Measurements from ENCODE around the gene COBL. TPM values are rescaled to one million over a fixed set of nuclear protein-coding genes. Genes with fewer than 3 reads are reported as not detected.
A peak's percentile ranks its signal among the peaks of the same experiment; 100 is the strongest.

Gene COBL
- total RNA-seq, 1 experiment from 2014 or later, result 0.46 TPM

- no peak for DNase-seq (ENCODE audit: low read depth)
These were observed 8.3 kb downstream of the COBL start for GRCh38 chr7:51308265-51308664.

- DNase-seq (ENCODE audit: low read depth), result no peak
These were observed 8.9 kb downstream of the COBL start for GRCh38 chr7:51307651-51308210.

DNA sequence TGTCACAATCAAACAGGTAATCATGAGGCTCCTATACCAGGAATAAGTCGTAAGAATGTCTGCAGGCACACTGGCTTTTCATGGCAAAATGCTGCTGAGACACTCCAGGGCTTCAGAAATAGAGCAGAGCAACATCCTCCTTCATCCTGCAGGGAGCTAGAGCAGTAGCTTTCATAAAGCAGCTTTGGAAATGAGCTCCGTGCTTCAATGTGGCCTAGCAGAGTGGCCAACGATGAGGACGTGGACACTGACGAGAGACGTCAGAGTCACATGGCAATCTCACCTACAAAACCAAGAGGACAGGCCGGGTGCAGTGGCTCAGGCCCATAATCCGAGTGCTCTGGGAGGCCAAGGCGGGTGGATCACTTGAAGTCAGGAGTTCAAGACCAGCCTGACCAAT is 9.8 kb downstream of the COBL start:
- no peak for DNase-seq (ENCODE audit: low read depth)

- DNase-seq (ENCODE audit: low read depth), result no peak
These were observed 11.9 kb downstream of the COBL start for GRCh38 chr7:51304729-51305128.

DNA sequence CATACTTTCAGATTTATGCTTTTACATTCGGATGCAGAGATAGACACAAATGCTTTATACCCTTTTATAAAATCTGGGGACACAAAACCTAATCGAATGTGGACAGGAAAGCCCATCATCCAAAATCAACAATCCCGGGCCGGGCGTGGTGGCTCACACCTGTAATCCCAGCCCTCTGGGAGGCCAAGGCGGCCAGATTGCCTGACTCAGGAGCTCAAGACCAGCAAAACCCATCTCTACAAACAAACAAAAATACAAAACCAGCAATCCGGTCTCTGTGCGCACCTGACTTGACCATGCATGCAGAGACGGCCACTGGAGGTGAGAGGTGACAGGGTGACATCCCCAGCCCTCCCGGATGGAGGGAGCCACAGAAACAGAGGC is 13.5 kb downstream of the COBL start:
- DNase-seq (ENCODE audit: low read depth), result no peak

- no peak for DNase-seq (ENCODE audit: low read depth)
These were observed 14.8 kb downstream of the COBL start for GRCh38 chr7:51301806-51302205.

DNA sequence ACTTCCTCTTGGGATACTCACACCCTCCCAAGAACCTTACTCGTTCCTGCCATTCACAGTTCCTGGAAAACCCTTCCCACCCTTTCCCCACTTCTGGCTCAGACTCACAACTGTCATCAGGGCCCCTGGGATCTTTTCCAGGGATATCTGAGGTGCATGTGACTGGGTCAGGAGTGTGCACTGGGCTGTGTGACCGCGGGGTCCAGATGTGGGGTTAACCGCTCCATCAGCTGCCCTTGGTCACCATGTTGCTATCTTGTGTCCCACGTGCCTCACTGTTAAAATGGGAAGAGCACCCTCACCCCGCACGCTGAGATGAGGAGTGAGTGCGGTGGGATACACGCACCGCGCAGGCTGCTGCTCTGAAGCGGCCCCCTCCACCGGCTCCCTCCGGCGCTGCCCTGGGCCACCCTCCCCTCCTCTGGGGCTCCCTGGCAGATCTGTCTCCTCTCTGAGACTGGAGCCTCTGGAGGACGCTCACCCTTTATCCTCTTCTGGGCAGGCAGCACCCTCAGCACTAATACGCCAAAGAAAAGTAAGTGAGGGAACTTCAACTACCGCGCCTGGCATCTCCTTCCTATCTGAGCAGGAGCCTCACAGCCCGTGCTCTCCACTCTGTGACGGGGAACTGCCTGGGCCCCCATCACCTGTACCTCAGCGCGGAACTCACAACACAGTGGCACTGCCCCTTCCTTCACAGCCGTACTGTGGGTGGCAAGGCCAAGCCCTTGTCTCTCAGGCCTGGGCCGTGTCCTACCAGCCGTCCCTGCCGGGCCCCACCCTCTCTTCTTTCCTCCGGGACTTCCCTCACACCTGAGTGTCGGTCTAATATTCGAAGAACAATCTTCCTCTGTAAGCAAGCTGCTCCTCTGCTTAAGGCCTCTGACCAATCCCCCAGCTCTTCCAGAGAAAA is 15.6 kb downstream of the COBL start:
- no peak for DNase-seq (ENCODE audit: low read depth)

GRCh38 chr7:51299391-51300133 is 17.0 kb downstream of the COBL start:
- no peak for DNase-seq (ENCODE audit: low read depth)

DNA sequence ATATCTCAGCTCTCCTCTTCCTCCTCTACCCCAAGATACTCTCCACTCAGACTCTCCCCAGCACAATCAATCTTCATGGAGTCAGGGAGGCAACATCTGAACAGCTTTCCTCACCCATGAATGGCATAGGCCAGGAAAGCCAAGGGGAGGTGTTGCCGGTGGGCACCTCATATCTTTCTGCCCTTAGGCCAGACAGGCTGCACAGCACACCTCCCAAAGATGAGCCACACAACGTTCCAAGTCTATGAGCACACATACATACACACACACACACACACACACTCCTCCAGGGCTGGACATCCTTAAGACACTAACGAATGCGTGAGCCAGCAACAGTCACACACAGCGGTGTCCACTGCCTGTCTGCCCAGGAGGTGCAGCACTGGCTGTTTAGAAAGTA is 17.7 kb downstream of the COBL start:
- DNase-seq (ENCODE audit: low read depth), result no peak

DNA sequence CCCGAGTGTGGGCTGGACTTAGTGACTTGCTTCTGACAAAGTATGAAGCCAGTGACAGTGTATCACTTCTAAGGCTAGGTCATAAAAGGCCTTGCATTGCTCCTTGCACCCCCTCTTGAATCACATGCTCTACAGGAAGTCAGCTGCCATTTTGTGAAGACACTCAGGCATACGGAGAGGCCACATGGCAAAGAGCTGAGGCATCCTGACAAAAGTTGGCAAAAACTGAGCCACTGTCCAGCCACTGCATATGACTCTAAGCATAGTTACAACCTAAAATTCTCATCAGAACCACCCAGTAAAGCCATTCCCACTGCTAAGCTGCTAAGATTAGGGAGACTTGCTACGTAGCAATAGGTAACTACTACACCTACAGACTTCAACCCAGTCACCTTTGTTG is 18.6 kb downstream of the COBL start:
- DNase-seq (ENCODE audit: low read depth), result no peak

DNA sequence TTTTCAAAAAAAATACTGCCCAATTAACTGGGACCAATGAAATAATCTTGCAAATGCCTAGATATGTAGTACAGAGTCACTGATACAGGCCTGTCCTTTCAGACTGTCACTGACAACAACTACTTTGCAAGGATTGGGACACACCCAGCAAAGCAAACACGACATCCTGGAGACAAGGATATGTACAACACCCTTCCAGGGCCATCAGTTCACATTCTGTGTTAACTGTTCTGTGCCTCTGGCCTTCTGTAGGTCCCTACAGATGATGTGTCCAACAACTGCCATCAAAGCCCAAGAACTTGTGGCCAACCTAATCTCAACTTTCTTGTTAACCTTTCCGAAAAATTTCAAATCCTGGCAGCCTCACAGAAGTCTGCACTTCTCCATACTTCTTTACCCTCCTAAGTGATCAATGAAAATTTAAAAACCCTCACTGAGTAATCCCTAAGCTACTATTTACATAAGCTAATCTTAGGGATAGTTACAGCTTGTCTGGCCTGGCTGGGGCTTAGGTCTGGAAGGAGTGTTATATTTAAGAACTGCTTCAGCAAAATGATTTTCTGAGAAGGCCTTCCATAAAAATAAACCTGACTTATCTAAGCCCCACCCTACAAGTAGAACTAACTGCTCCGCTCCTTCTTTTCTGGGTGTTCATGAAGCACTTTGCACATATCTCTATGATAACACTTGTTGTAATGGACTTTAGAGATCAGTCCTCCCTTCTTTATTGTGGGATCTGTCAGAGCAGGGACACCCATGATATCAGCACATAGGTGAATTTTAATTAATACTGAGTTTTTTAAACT is 21.0 kb downstream of the COBL start:
- no peak for DNase-seq (ENCODE audit: low read depth)

DNA sequence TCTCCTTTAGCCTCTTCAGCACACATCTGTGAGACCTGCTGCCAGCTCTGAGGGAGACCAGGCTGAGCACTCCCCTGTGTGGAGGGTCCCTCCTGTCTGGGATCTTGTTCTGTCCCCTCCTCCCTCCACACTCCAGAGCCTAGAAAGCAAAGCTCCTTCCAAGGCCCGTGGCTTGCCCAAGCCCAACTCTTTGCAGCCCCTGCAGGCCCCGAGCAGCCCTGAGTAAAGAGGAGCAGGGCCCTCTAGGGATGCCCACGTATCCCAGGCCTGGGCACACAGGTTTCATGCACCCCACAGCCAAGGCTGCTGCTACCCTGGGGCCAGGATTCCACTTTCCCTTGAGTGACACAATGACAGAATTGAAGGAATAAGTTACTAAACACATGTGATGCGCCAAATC is 24.0 kb downstream of the COBL start:
- DNase-seq (ENCODE audit: low read depth), result no peak

DNA sequence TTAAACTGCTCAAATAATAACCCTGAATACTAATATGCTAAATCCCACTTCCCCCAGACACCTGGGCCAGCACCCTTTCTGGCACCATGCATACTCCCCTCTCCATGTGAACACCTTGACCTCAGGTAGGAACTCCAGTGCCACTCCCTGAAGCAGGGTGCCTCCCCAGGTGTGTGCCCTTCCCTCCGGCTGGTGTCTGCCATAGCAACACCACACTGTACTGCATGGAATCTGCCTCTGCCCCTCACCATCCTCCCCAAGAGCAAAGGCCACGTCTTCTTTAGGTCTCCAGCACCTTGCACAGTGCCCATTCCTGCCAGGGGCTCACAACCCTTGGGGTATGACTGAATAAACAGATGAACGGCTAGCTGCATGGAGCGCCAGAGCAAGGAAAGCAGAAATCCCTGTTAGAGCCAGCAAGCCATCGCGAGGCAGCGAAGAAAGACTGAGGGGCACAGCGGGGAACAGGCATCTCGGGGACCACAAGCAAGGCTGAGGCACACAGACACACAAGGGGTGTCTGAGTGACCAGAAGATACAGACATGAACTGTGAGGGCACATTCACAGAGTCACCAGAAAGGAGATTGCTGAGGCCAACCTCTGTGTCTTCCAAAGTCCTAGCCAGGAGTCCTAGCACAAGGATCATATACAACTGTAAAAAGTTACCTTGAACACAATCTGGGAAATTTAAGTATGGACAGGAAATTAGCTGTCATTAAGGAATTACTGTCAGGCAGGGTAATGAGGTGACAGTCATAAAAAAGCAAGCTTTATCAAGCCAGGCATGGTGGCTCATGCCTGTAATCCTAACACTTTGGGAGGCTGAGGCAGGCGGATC is 25.7 kb downstream of the COBL start:
- no peak for DNase-seq (ENCODE audit: low read depth)

DNA sequence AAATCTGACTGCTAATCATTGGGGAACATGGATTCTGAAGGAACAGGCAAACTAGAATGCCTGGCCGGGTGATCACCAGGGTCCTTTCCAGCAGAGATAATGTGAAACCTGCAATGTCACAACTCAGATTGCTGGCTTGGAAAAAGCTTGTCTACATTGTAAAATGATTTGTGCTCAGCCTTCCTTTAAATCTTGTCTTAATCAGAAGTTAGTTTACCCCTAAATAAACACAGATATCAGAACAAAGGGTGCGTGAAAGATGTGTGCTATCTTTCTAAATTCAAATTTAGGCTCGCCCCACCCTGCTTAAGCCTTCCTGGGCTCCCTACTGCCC is 26.3 kb downstream of the COBL start:
- no peak for DNase-seq (ENCODE audit: low read depth)

GRCh38 chr7:51289623-51290303 is 26.8 kb downstream of the COBL start:
- DNase-seq (ENCODE audit: low read depth), result no peak

- DNase-seq (ENCODE audit: low read depth), result peak; percentile 21
These were observed 27.6 kb downstream of the COBL start for GRCh38 chr7:51288896-51289622.

DNA sequence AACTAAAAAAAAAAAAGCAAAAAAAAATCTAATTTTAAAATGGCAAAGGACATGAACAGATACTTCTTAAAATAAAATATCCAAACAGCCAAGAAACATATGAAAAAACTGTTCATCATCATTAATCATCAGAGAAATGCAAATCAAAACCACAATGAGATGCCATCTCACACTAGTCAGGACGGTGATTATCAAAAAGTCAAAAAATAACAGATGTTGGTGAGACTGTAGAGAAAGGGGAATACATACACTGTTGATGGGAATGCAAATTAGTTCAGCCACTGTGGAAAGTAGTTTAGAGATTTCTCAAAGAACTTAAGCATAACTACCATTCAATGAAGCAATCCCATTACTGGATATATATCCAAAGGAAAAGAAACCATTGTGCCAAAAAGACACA is 30.2 kb downstream of the COBL start:
- peak; percentile 80 for DNase-seq (ENCODE audit: low read depth)

DNA sequence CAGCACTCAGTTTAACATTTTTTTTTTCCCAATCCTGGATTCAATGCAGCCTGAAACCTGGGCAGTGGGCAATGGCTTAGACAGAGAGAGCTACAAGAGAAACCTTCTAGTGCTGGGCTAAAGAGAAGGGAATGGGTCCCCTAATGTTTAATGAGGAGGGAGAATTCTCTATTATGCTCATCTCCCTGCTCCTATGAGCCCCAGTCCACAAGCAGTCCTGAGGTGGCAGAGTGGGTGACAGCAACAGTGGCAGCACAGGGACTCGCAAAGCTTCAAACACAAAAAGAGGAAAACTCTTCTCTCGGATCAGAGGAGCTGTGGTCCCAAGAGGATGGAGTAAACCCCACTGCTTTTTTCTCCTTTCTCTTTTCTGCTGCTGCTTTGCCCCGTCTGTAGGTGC is 36.5 kb downstream of the COBL start:
- DNase-seq (ENCODE audit: low read depth), result no peak

GRCh38 chr7:51279391-51280023 is 37.1 kb downstream of the COBL start:
- DNase-seq (ENCODE audit: low read depth), result no peak
